HepG2 (cell line): ENCODE measurements around the gene NTRK2. TPM values are rescaled to one million over a fixed set of nuclear protein-coding genes. Genes with fewer than 3 reads are reported as not detected.

Experiments
- ATAC-seq: fragments of 200-7000 bp; cut with Tn5 transposase; 3 replicates; pipeline ENCODE4 v1.9.1; 2020; ENCODE audit warnings: mild to moderate bottlenecking, moderate library complexity
- BruUV-seq: library from RNA; stranded (reverse); fragments of 400-500 nt; replicated peaks from 2 replicates; lab custom pipeline; 2021; lab: Mats Ljungman, UMichigan
- CTCF ChIA-PET: fragments of 300-600 bp; formaldehyde crosslinking; extraction: SDS; loops from one replicate; lab custom pipeline; 2021; ENCODE audit warnings: low total read pairs, inconsistent platforms, low intra/inter-chr PET ratio; lab: Yijun Ruan, JAX
- POLR2A ChIA-PET: fragments of 350-600 bp; sonication (Branson Sonifier 250); formaldehyde crosslinking; loops from one replicate; lab custom pipeline; 2020; ENCODE audit warnings: antibody characterized with exemption, inconsistent platforms; lab: Yijun Ruan, JAX
- DNase-seq: peaks from one replicate; pipeline ENCODE4 v3.0.0-alpha.2; 2015; ENCODE audit warnings: low spot score
- FAIRE-seq: peaks from 3 replicates; lab custom pipeline; 2011; peaks lifted over from hg19 to GRCh38; lab: Jason Lieb, UNC
- H2AFZ ChIP-seq: one replicate; pipeline ENCODE4 v1.6.1; 2011; ENCODE audit warnings: low read length, inconsistent platforms
- H3K27ac ChIP-seq: fragments of 300-600 bp; 3 replicates; pipeline ENCODE4 v1.8.0; 2011; ENCODE audit warnings: mixed run types, mild to moderate bottlenecking, mixed read lengths, low read length, inconsistent platforms; ENCODE audit not compliant: insufficient read depth; ENCODE audit errors: extremely low read length
- H3K27me3 ChIP-seq, 2 experiments: fragments of 200-600 bp in 1 of 2; 2 replicates in 1 of 2; 3 replicates in 1 of 2; pipeline versions ENCODE4 v1.6.0 to v1.8.0; 2011; ENCODE audit warnings: low read length in 2 of 2, mild to moderate bottlenecking in 2 of 2, moderate library complexity in 2 of 2, inconsistent platforms in 1 of 2; ENCODE audit not compliant: insufficient read depth in 2 of 2, control insufficient read depth in 1 of 2
- H3K36me3 ChIP-seq, 2 experiments: fragments of 200-600 bp in 1 of 2; replicated peaks in 1 of 2; 2 replicates in 1 of 2; 3 replicates in 1 of 2; pipeline versions ENCODE4 v1.5.1 to v1.8.0; 2011; ENCODE audit warnings: low read length in 2 of 2, inconsistent platforms in 1 of 2; ENCODE audit not compliant: insufficient read depth in 2 of 2, control insufficient read depth in 1 of 2
- H3K4me1 ChIP-seq: 2 replicates; pipeline ENCODE4 v1.5.1; 2012; ENCODE audit warnings: low read length, inconsistent platforms; ENCODE audit not compliant: insufficient read depth
- H3K4me2 ChIP-seq: 2 replicates; pipeline ENCODE4 v1.6.0; 2011; ENCODE audit warnings: low read depth, low read length, inconsistent platforms
- H3K4me3 ChIP-seq, 3 experiments: fragments of 200-600 bp in 1 of 3; sonication (generic), shearing (Covaris generic) in 1 of 3; replicated peaks in 1 of 3; 2 replicates each; pipeline ENCODE4 v1.5.1; 2011 to 2016; ENCODE audit warnings: low read length in 3 of 3, inconsistent platforms in 2 of 3, low read depth in 2 of 3, mild to moderate bottlenecking in 2 of 3, control low read depth in 1 of 3, mixed read lengths in 1 of 3; ENCODE audit not compliant: insufficient read depth in 1 of 3
- H3K79me2 ChIP-seq: one replicate; pipeline ENCODE4 v1.6.1; 2011; ENCODE audit warnings: low read length, inconsistent platforms; ENCODE audit not compliant: insufficient read depth
- H3K9ac ChIP-seq: 2 replicates; pipeline ENCODE4 v1.6.0; 2011; ENCODE audit warnings: mild to moderate bottlenecking, low read depth, low read length, inconsistent platforms; ENCODE audit not compliant: insufficient read depth
- H3K9me3 ChIP-seq: 2 replicates; pipeline ENCODE4 v1.5.1; 2012; ENCODE audit warnings: mild to moderate bottlenecking, low read length
- H4K20me1 ChIP-seq: 2 replicates; pipeline ENCODE4 v1.6.0; 2011; ENCODE audit warnings: inconsistent platforms, mild to moderate bottlenecking, low read length, moderate library complexity; ENCODE audit not compliant: insufficient read depth
- ATF5 ChIP-seq: sonication (generic); formaldehyde crosslinking; IDR thresholded peaks from 2 replicates; pipeline ENCODE4 v1.4.0; 2020; ENCODE audit warnings: mild to moderate bottlenecking, low read depth, missing genetic modification reagents
- CSRNP1 ChIP-seq: sonication (generic); formaldehyde crosslinking; IDR thresholded peaks from 2 replicates; pipeline ENCODE4 v1.8.1; 2023; ENCODE audit warnings: mild to moderate bottlenecking, missing genetic modification reagents
- FOSL1 ChIP-seq: sonication (generic); formaldehyde crosslinking; IDR thresholded peaks from 2 replicates; pipeline ENCODE4 v1.9.0; 2021; ENCODE audit warnings: missing genetic modification reagents, borderline replicate concordance
- GATAD1 ChIP-seq: IDR thresholded peaks from 2 replicates; pipeline ENCODE4 v1.6.1; 2016; ENCODE audit warnings: missing genetic modification reagents, missing compliant biosample characterization
- GTF2F1 ChIP-seq: fragments of 150-350 bp; IDR thresholded peaks from 2 replicates; pipeline ENCODE4 v1.6.1; 2014; ENCODE audit warnings: low read length
- MTERF4 ChIP-seq: sonication (generic); formaldehyde crosslinking; IDR thresholded peaks from 2 replicates; pipeline ENCODE4 v1.8.0; 2023; ENCODE audit warnings: mild to moderate bottlenecking, missing genetic modification reagents
- MYNN ChIP-seq: sonication (generic); formaldehyde crosslinking; IDR thresholded peaks from 2 replicates; pipeline ENCODE4 v1.4.0; 2020; ENCODE audit warnings: mild to moderate bottlenecking, low read depth, missing genetic modification reagents
- NR2F6 ChIP-seq, 2 experiments: IDR thresholded peaks; 2 replicates each; pipeline ENCODE4 v1.6.1; 2016; ENCODE audit warnings: antibody characterized with exemption in 1 of 2, mild to moderate bottlenecking in 1 of 2
- POGZ ChIP-seq: sonication (generic); formaldehyde crosslinking; IDR thresholded peaks from 2 replicates; pipeline ENCODE4 v1.4.0; 2020; ENCODE audit warnings: mild to moderate bottlenecking, missing genetic modification reagents
- SALL2 ChIP-seq: sonication (generic); formaldehyde crosslinking; IDR thresholded peaks from 2 replicates; pipeline ENCODE4 v1.8.1; 2023; ENCODE audit warnings: mild to moderate bottlenecking, missing genetic modification reagents, inconsistent platforms
- SETDB1 ChIP-seq: sonication (generic); formaldehyde crosslinking; IDR thresholded peaks from 2 replicates; pipeline ENCODE4 v1.5.1; 2020; ENCODE audit warnings: missing genetic modification reagents, mild to moderate bottlenecking, borderline replicate concordance
- SOX6 ChIP-seq, 2 experiments: fragments of 450-650 bp in 1 of 2; sonication (generic) in 1 of 2; formaldehyde crosslinking in 1 of 2; IDR thresholded peaks; 2 replicates each; pipeline versions ENCODE4 v1.4.0 to v1.6.1; 2017 to 2020; ENCODE audit warnings: antibody characterized with exemption in 1 of 2, mild to moderate bottlenecking in 1 of 2, missing genetic modification reagents in 1 of 2
- U2AF1 ChIP-seq: fragments of 200-400 bp; formaldehyde crosslinking; optimal IDR thresholded peaks from 2 replicates; pipeline ENCODE3; 2017; ENCODE audit warnings: mild to moderate bottlenecking, low read depth, low read length
- ZNF326 ChIP-seq: sonication (generic); formaldehyde crosslinking; IDR thresholded peaks from 2 replicates; pipeline ENCODE4 v1.4.0; 2020; ENCODE audit warnings: missing genetic modification reagents, borderline replicate concordance
- ZNF512B ChIP-seq: sonication (generic); formaldehyde crosslinking; IDR thresholded peaks from 2 replicates; pipeline ENCODE4 v1.5.1; 2020; ENCODE audit warnings: missing genetic modification reagents, mild to moderate bottlenecking, borderline replicate concordance
- ZNF563 ChIP-seq: sonication (generic); formaldehyde crosslinking; IDR thresholded peaks from 2 replicates; pipeline ENCODE4 v1.8.0; 2022; ENCODE audit warnings: mild to moderate bottlenecking, moderate library complexity, missing genetic modification reagents
- ZNF616 ChIP-seq: sonication (generic); formaldehyde crosslinking; IDR thresholded peaks from 2 replicates; pipeline ENCODE4 v1.5.0; 2020; ENCODE audit warnings: low read depth, mild to moderate bottlenecking, missing genetic modification reagents
- ZSCAN9 ChIP-seq: IDR thresholded peaks from 2 replicates; pipeline ENCODE4 v1.6.1; 2016; ENCODE audit warnings: borderline replicate concordance
- WGBS: methylation state at CpG from one replicate; pipeline ENCODE4 v1.1.6; 2017; ENCODE audit warnings: low lambda C conversion rate; 5-methylcytosine and 5-hydroxymethylcytosine counted together
- in situ Hi-C: cut with HindIII; loops from 2 replicates; pipeline ENCODE4 v1.10.0; 2017; ENCODE audit warnings: low pct_unique_long_range_greater_than_20kb; ENCODE audit not compliant: extremely low pct_ligation_motif_present
- intact Hi-C: fragments of 100-400 bp; cut with micrococcal nuclease; formaldehyde crosslinking; loops from one replicate; pipeline ENCODE4 v1.10.0; 2022; ENCODE audit not compliant: unreplicated experiment
- polyA plus RNA-seq, 8 experiments: library from polyadenylated mRNA; depleted of rRNA in 3 of 8; stranded (reverse) in 7 of 8; unstranded in 1 of 8; fragments of >200 nt; fragmentation: Illumina TruSeq in 4 of 8; extraction: Trizol in 4 of 8; gene quantifications; 2 replicates each; pipeline versions ENCODE4 v1.2.1 to v1.2.3, GENCODE V29; 2011 to 2016; ENCODE audit warnings: low read depth in 4 of 8, missing spikeins in 1 of 8, mixed read lengths in 1 of 8; ENCODE audit not compliant: insufficient read depth in 1 of 8
- total RNA-seq, 5 experiments: library from RNA; depleted of rRNA; stranded (reverse); fragments of >200 nt; fragmentation: Illumina TruSeq; extraction: Trizol; gene quantifications; 2 replicates each; pipeline ENCODE4 v1.2.3, GENCODE V29; 2016; ENCODE audit warnings: low read depth in 1 of 5

NTRK2 gene
- total and polyA plus RNA-seq, 2 of the 13 experiments (the other 11 are each of a cell fraction or from before 2014, with no cell fraction given): not detected

GRCh38 chr9:84841931-84842330 lies 172.4 kb downstream of the NTRK2 start:
- no peak overlapping the region for H3K4me3 ChIP-seq
- BruUV-seq: no TSS peak
- TF ChIP-seq NR2F6 (IDR thresholded peaks at IDR 0.05) (no peak), NR2F6 (CRISPR knock-in tag; IDR thresholded peaks at IDR 0.05) (no peak), ZSCAN9 (no peak), GATAD1 (no peak), ZNF563 (CRISPR knock-in tag) (no peak), MTERF4 (CRISPR knock-in tag) (no peak), GTF2F1 (no peak), ZNF512B (CRISPR knock-in tag) (no peak), SOX6 (IDR thresholded peaks at IDR 0.05) (no peak), SOX6 (CRISPR knock-in tag; IDR thresholded peaks at IDR 0.05) (no peak), U2AF1 (no peak), ZNF326 (CRISPR knock-in tag) (no peak), FOSL1 (no peak), SETDB1 (CRISPR knock-in tag) (no peak), MYNN (no peak), CSRNP1 (CRISPR knock-in tag) (no peak), POGZ (no peak), SALL2 (CRISPR knock-in tag) (no peak), ZNF616 (CRISPR knock-in tag) (no peak), ATF5 (CRISPR knock-in tag) (no peak)
- TF ChIP-seq, all 625 proteins: peak for 0
- no peaks in the 10 kb centered on the region for H3K9me3 ChIP-seq
- no peak overlapping the region for H2AFZ ChIP-seq
- no peak for DNase-seq
- no peaks in the 10 kb centered on the region for H3K36me3 ChIP-seq
- no peak overlapping the region for H3K27ac ChIP-seq
- in situ Hi-C loops: no loop called here
- no peaks in the 10 kb centered on the region for H3K4me1 ChIP-seq
- H4K20me1 ChIP-seq: no peaks in the 10 kb centered on the region
- H3K4me2 ChIP-seq: no peak overlapping the region
- intact Hi-C loops: no loop called here
- ChIA-PET CTCF (no interaction called here), POLR2A (no interaction called here)
- ATAC-seq: no peak
- WGBS: 12% methylated on average over 5 of the region's 5 CpGs
- no peaks in the 10 kb centered on the region for H3K27me3 ChIP-seq
- H3K79me2 ChIP-seq: no peaks in the 10 kb centered on the region
- no peak overlapping the region for H3K9ac ChIP-seq
- FAIRE-seq: no peak
